T-helper 17 cell (primary cell): ENCODE data around the gene ABCB9. TPM values are rescaled to one million over a fixed set of nuclear protein-coding genes. Genes with fewer than 3 reads are reported as not detected.
A peak's percentile ranks its signal among the peaks of the same experiment; 100 is the strongest.

Source experiments
- ATAC-seq: fragments of 150-1000 bp; cut with Tn5 transposase; 2 replicates; pipeline ENCODE4 v1.10.0; 2021; ENCODE audit warnings: mild to moderate bottlenecking, moderate library complexity
- DNase-seq, 3 donors: peaks; one replicate each; pipeline versions ENCODE4 v3.0.0 to v3.0.0-alpha.2; 2020 to 2021
- H3K9me3 ChIP-seq: one replicate; pipeline ENCODE4 v1.7.0; 2013; ENCODE audit warnings: low read length, mild to moderate bottlenecking; ENCODE audit not compliant: control insufficient read depth, poor library complexity, severe bottlenecking
- H3K27ac Mint-ChIP-seq: one replicate; pipeline ENCODE4 v1.8.0; 2022; ENCODE audit warnings: mild to moderate bottlenecking, moderate library complexity, mixed read lengths
- H3K27me3 Mint-ChIP-seq: one replicate; pipeline ENCODE4 v1.8.0; 2022; ENCODE audit warnings: mixed read lengths
- H3K36me3 Mint-ChIP-seq: one replicate; pipeline ENCODE4 v1.8.0; 2022; ENCODE audit warnings: low read depth, mixed read lengths
- H3K4me1 Mint-ChIP-seq: one replicate; pipeline ENCODE4 v1.8.0; 2022; ENCODE audit warnings: mild to moderate bottlenecking, mixed read lengths
- H3K4me3 Mint-ChIP-seq: one replicate; pipeline ENCODE4 v1.8.0; 2022; ENCODE audit warnings: mild to moderate bottlenecking, moderate library complexity, mixed read lengths
- total RNA-seq, 4 donors: library from RNA in 2 of 4; stranded (reverse) in 2 of 4; gene quantifications; one replicate each; pipeline ENCODE4 v1.2.3 and lab custom pipeline; 2022 to 2026

The ABCB9 gene
- total RNA-seq, 2 donors from 2014 or later = 4.1 to 6.1 TPM

DNA sequence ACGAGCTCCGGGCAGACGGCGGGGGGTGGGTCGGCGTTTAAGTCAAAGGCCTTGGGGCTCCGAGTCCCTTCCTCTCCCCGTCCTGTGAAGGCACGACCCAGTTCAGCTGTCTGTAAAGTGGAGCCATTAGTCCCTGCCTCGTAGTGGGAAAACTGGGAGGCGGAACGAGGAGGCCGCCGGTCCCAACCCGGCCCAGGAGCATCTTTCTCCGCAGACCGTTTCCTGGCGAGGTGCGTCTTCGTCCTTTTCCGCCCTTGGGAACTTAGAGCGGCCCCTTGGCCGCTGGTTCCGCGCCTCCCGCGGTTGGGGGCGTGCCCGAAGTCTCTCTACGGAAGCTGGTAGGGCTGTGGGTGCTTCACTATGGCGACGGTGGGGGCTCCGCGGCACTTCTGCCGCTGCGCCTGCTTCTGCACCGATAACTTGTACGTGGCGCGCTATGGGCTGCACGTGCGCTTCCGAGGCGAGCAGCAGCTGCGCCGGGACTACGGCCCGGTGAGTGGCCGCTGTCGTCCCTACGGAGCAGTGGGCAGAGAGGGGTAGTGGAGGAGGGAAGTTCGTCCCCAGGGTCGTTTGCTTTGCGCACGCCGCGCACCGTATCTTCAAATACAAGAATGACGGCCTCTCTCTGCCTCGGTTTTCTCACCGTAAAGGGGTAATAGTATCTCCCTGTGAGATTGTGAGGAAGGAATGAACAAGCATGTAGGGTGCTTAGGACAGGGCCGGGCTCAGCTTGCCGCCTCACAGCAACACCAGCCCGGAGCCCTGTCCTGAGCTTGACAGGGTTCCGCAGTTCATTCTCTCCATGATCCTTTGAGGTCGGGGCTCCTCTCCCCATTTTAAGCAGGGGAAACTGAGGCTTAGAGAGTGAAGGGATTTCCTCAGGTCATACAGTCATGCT lies 8.9 kb upstream of the ABCB9 start, which contains the start of gene OGFOD2:
OGFOD2 (plus strand) TSS at position 353 of the 898 bp plus-strand sequence; CDS start at position 361, 8 bp downstream.
- no peaks in the 10 kb centered on the region for H3K36me3 Mint-ChIP-seq
- H3K4me1 Mint-ChIP-seq = peaks cover 20% of the 10 kb centered on the region
- no peaks in the 10 kb centered on the region for H3K9me3 ChIP-seq
- no peaks in the 10 kb centered on the region for H3K27me3 Mint-ChIP-seq
- peak within 1 kb of the TSS; percentile 96 for H3K27ac Mint-ChIP-seq
- H3K4me3 Mint-ChIP-seq = peak within 1 kb of the TSS; percentile 96
- ATAC-seq (peak; percentile 88), DNase-seq (peak; percentile 87 to 89 (median 87))

DNA sequence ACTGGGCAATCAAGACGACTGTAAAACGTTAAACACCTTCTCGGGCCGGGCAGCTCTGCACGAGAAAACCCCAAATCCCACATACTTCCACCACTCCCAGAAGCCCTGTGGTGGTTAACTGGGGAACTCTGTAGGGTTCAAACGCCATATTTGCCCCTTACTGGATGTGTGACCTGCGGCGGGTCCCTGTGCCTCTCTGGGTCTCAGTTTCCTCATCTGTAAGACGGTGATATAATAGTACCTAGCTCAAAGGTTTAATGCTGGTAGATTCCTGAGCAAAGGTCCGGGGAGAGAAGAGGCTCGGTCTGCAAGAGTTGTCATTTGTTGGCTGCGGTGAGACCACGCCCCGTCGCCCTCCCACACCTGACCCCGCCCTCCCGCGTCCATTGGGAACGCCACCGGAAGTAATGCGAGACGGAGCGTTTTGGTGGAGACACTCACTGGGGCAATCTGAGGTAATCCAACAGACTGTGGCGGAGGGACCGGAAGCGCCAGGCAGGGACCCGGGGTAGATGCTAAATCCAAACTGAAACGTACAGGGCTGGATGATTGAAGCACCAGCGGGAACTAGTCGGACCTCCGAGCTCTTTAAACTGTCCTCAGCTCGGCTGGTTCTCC lies 8.1 kb upstream of the ABCB9 start:
- H3K27me3 Mint-ChIP-seq = no peaks in the 10 kb centered on the region
- peak overlapping the region; percentile 96 for H3K4me3 Mint-ChIP-seq
- no peaks in the 10 kb centered on the region for H3K36me3 Mint-ChIP-seq
- no peaks in the 10 kb centered on the region for H3K9me3 ChIP-seq
- peaks cover 20% of the 10 kb centered on the region for H3K4me1 Mint-ChIP-seq
- peak overlapping the region; percentile 96 for H3K27ac Mint-ChIP-seq
- peak; percentile 94 to 98 (median 97) for DNase-seq
- peak; percentile 86 for ATAC-seq

DNA sequence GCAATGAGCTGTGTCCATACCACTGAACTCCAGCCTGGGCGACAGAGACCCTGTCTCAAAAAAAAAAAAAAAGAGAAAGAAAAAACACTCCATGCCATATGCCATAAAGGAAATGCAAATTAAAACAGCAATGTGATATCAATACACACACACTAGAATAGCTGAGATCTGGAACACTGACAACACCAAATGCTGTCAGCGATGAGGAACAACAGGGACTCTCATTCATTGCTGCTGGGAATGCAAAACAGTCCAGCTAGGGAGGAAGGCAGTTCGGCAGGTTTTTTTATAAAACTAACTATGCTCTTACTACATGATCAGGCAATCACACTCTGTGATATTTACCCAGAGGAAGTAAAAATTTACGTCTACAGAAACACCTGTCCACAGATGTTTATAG lies 3.4 kb upstream of the ABCB9 start:
- DNase-seq (no peak), ATAC-seq (no peak)
- no peaks in the 10 kb centered on the region for H3K9me3 ChIP-seq
- Mint-ChIP-seq H3K27me3 (no peaks in the 10 kb centered on the region), H3K4me3 (no peak overlapping the region), H3K27ac (no peak overlapping the region), H3K36me3 (no peaks in the 10 kb centered on the region), H3K4me1 (peaks cover 9% of the 10 kb centered on the region)

DNA sequence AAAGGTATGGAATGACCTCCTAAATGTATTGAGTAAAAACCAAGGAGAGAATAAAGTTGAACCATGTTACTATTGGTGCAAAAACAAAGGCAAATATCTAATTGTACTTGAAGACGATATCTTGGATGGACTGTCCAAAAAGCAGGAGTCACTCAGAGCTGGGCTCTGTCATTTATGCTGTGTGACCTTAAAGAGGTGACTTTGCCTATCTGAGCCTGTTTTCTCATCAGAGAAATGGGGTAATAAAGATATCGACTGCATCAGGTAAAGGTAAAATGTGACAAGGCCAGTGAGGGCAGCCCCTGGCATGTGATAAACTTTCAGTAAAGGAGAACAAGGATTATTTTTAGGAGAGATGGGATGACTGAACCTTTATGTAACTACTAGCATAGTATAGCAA lies 1.8 kb upstream of the ABCB9 start:
- ATAC-seq = no peak
- Mint-ChIP-seq H3K4me3 (no peak overlapping the region), H3K4me1 (peaks cover 4% of the 10 kb centered on the region), H3K27ac (no peak overlapping the region), H3K27me3 (no peaks in the 10 kb centered on the region), H3K36me3 (no peaks in the 10 kb centered on the region)
- H3K9me3 ChIP-seq = no peaks in the 10 kb centered on the region
- DNase-seq = no peak

DNA sequence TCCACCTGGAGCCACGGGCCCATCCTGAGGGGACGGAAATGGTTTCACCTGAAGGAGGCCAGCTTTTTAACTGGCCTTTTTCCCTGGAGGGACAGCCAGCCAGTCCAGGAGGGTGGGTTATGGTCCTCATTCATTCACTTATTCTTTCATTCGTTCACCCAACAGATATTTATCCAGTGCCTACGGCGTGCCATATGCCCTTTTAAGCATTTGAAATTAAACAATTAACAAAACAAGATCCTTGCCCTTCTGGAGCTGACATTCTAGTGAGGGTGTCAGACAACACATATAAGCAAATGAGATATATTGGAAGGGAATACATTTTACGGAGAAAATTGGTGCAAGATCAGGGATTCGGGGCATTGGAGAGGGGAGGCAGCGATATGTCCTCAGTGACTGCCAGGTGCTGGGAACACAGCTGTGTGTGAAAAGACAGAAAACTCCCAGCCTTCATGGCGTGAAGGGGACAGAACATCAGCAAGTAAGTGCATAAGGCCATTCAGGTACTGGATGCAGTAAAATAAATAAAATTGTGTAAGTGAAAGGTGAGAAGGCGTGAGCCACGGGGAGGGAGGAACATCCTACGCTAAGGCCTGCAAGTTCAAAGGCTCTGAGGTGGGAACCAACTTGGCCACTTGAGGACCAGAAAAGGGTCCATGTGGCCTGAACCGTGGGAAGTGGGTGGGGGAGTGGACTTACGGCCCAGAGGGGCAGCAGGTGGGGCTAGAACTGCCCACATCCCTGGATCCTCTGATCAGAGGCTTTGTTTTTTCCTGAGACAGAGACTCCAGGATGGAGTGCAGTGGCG lies 684 bp upstream of the ABCB9 start:
- Mint-ChIP-seq H3K4me3 (peak overlapping the region; percentile 41), H3K4me1 (peaks cover 4% of the 10 kb centered on the region), H3K36me3 (no peaks in the 10 kb centered on the region), H3K27me3 (no peaks in the 10 kb centered on the region), H3K27ac (peak overlapping the region; percentile 85)
- ATAC-seq (no peak), DNase-seq (no peak)
- H3K9me3 ChIP-seq = no peaks in the 10 kb centered on the region

DNA sequence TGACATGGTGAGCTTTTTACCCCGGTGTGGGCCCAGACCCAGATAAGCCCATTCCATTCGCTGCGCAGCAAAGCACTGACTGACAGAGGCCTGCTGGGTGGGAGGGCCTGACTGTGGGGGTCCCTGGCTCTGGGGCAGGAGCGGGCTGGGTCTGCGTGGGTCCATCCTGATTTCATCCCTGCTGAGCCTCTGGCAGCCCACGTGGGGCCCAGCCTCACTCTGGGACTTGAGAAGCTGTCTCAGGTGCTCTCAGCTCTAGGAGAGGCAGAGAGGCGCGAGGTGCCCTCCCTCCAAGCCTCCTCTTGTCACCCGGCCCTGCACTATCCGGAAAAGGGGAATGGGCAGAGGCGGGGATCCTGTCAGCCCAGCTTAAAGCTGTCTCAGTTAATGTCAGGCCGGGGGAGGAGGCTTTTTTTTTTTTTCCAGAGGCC lies 927 bp downstream of the ABCB9 start:
- Mint-ChIP-seq H3K36me3 (no peaks in the 10 kb centered on the region), H3K4me1 (peaks cover 4% of the 10 kb centered on the region), H3K27me3 (no peaks in the 10 kb centered on the region), H3K27ac (peak overlapping the region; percentile 53), H3K4me3 (peak overlapping the region; percentile 60)
- no peaks in the 10 kb centered on the region for H3K9me3 ChIP-seq
- ATAC-seq = no peak
- no peak for DNase-seq

DNA sequence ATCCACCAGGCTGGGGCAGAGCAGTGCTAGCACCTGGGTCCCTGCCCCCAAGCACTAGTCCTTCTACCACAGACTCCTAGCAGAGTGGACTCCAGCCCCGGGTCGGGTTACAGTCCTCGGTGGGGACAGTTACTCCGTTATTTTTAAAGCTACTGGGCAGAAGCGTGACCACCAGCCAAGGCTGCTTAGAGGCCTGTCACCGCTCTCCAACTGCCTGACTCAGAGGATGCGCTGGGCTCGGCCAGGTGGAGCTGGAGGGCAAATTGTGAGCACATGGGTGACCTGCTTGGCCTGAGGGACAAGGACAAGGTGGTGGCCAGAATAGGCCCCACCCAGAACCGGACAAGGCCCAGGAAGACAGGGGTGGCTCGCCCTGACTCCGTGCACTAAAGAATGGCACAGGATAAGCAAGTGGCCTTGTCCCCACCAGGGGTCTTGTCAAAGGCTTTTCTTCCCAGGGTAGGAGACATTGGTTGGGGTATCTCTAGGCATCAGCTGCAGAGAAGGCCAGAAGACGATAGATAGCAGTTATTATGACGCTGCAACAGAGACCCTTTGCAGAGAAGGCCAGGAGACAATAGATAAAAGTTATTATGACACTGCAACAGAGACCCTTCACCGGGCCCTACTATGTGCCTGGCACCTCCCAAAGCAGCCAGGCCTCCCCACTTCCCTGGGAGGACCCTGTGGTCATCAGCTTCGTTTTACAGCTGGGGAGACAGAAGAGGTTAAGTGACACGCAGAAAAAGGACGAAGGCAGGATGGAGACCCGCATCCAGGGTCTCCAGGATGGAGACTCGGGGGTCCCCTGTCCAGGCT lies 1.6 kb downstream of the ABCB9 start:
- no peak for DNase-seq
- H3K9me3 ChIP-seq = no peaks in the 10 kb centered on the region
- Mint-ChIP-seq H3K27me3 (no peaks in the 10 kb centered on the region), H3K36me3 (no peaks in the 10 kb centered on the region), H3K27ac (peak overlapping the region; percentile 53), H3K4me1 (peaks cover 4% of the 10 kb centered on the region), H3K4me3 (peak overlapping the region; percentile 60)
- no peak for ATAC-seq

DNA sequence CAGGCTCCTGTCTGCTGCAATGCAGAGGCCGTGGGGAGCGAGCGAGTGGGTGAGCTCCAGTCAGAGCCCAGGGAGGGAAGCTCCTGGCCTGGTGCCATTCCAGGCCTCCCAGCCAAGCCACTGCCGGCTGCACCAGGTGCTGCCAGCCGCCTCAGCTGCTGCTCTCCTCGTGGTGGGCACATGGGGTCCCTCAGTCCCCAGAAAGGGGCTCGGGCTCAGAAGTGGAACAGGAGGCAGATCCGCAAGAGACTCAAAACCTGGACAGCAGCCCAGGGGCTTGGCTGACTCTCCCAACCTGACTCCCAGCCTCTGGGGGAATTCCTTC lies 2.4 kb downstream of the ABCB9 start:
- DNase-seq (no peak), ATAC-seq (no peak)
- no peak overlapping the region for H3K4me3 Mint-ChIP-seq
- H3K27me3 Mint-ChIP-seq = no peaks in the 10 kb centered on the region
- H3K9me3 ChIP-seq = no peaks in the 10 kb centered on the region
- peaks cover 4% of the 10 kb centered on the region for H3K4me1 Mint-ChIP-seq
- H3K27ac Mint-ChIP-seq = no peak overlapping the region
- H3K36me3 Mint-ChIP-seq = no peaks in the 10 kb centered on the region

DNA sequence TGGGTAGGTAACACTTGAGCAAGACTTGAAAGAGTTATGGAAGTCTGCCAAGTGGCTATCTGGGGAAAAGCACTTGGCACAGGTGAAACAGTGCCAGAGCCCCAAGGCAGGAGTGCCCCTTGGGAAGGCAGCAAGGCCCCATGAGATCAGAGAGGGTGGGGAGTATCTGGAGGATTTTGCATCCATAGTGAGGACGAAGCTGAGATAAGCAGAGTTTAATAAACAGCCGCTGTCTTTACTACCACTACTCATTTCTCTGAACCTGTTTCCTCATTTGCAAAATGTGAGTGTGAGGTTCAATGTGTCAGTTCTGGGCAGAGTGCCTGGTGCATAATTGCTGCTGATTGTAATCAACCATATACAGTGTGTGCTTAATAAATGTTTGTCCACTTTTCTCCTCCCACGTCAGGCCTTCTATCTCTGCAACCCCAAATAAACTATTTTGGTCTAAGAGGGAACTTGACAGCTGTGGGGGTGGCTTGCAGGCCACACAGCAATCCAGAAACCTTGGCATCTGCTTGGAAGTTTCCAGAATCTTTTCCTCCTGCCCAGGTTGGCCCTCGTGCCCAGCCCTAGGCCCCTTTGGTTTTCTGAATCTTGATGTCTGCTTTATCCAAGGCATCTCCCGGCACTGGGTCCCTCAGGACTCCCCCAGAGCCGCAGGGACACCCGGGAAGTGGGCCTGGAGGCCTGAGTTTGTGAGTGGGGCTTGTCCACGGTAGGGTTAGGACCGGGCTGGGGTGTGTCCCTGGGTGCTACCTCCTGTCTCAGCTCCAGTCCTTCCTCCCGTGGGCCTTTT lies 4.5 kb downstream of the ABCB9 start:
- Mint-ChIP-seq H3K4me1 (peaks cover under 1% of the 10 kb centered on the region), H3K27me3 (no peaks in the 10 kb centered on the region), H3K36me3 (no peaks in the 10 kb centered on the region), H3K27ac (no peak overlapping the region), H3K4me3 (no peak overlapping the region)
- ATAC-seq (no peak), DNase-seq (no peak)
- no peaks in the 10 kb centered on the region for H3K9me3 ChIP-seq

DNA sequence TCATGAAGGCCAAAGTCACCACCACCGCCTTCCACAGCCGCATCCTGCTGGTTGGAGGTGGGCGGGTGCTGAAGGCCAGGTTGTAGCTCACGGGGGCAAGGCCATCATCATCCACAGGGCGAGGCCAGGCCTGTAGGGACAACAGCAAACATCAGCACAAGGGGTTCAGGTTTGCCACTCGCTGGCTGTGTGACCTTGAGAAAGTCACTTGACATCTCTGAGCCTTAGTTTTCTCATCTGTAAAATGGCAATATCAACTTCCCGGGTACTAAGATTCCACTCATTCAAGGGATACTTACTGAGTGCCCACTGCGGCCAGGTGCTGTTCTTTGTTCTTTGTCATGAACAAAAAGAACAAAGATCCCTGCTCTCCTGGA lies 6.1 kb downstream of the ABCB9 start:
- no peaks in the 10 kb centered on the region for H3K9me3 ChIP-seq
- Mint-ChIP-seq H3K27ac (no peak overlapping the region), H3K27me3 (no peaks in the 10 kb centered on the region), H3K4me3 (no peak overlapping the region), H3K4me1 (no peaks in the 10 kb centered on the region), H3K36me3 (no peaks in the 10 kb centered on the region)
- no peak for DNase-seq
- no peak for ATAC-seq

DNA sequence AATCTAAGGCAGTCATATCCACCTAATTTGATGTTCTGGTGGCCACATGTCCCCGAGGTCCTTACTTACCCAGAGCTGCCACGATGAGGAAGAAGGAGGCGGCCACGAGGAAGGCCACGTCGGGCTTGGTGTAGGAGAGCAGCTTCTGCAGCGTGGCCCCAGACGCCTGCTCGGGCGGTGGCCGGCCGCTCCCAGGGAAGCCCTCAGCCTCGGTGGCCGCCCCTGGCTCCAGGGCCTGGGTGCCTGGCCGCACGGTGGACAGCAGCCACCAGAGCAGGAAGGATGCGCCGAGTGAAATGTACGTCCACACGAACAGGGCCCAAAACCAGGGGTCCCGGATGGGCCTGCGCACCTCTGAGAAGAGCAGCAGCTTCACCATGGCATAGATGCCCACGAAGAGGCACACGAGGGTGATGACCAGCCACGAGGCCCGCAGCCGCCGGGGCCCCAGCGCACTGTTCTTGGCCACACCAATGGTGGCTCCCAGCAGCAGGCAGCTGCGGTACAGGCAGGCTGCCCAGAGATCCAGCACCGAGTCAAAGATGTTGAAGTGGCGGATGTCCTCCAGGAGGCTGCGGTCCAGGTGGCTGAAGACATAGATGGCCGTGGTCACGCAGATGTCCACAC lies 6.6 kb downstream of the ABCB9 start:
- no peaks in the 10 kb centered on the region for H3K4me1 Mint-ChIP-seq
- no peak for DNase-seq
- ATAC-seq = no peak
- no peaks in the 10 kb centered on the region for H3K9me3 ChIP-seq
- no peak overlapping the region for H3K4me3 Mint-ChIP-seq
- H3K27ac Mint-ChIP-seq = no peak overlapping the region
- H3K36me3 Mint-ChIP-seq = no peaks in the 10 kb centered on the region
- H3K27me3 Mint-ChIP-seq = no peaks in the 10 kb centered on the region
